Measurements from ENCODE around the gene PROZ. TPM values are rescaled to one million over a fixed set of nuclear protein-coding genes. Genes with fewer than 3 reads are reported as not detected.

PROZ gene
- polyA plus RNA-seq, 1 of the 3 experiments (the other 2 are of a cell fraction), result not detected

DNA sequence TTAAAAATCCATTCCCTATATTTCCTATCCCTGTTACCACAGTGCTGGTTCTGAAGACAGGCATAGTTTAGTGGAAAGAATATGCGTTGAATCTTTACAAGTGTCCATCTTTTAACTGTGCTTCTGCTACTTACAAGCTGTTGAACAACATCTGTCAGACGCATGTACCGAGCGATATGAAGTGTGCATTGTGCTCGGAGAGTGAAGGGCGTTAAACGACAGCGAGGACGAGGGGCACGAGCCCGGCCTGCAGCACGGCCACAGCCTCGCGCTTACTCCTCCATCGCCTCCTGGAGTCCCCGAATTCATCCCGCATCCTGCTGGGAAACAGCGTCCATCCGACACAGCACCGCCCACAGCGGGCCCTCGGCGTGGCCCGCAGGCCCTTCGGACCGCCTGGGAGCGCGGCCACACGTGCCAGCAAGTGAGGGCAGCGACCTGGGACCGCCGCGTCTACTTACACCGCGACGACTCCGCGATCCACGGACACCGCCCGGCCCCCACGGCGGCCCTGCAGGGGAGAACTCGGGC is 49.5 kb downstream of the PROZ start:
- Histone ChIP-seq H3F3A (replicated peaks; ENCODE audit: insufficient read depth) (peaks cover 5% of the 10 kb centered on the region), H3K9me3 (no peaks in the 10 kb centered on the region), H3K9me2 (no peaks in the 10 kb centered on the region), H3K79me2 (ENCODE audit: insufficient read depth) (peaks cover 87% of the 10 kb centered on the region), H3K27me3 (ENCODE audit: insufficient read depth) (no peaks in the 10 kb centered on the region), H3K4me3 (ENCODE audit: low read depth in 2 of 2, low read length in 1 of 2) (peak overlapping the region; percentile 82 to 97), H3K4me1 (ENCODE audit: control insufficient read depth in 1 of 2, insufficient read depth in 2 of 2, low read depth in 1 of 2, low read length in 1 of 2) (peaks cover 11 to 35% of the 10 kb centered on the region in 2 experiments), H2AFZ (ENCODE audit: low read depth) (peak overlapping the region; percentile 59; the same call in 1 of the 2 replicates), H4K20me1 (ENCODE audit: insufficient read depth) (peaks cover 54% of the 10 kb centered on the region), H3K36me3 (replicated peaks in 1 of 2; ENCODE audit: control insufficient read depth in 1 of 2, insufficient read depth in 2 of 2, low read length in 1 of 2) (peaks cover 20 to 29% of the 10 kb centered on the region in 2 experiments), H3K9ac (peak overlapping the region; percentile 98), H3K27ac (ENCODE audit: low read depth in 2 of 2, low read length in 1 of 2) (peak overlapping the region; percentile 93 to 97), H3K4me2 (peak overlapping the region; percentile 86)
- ChIA-PET POLR2A (no interaction called here), CTCF (interaction anchor here (0.6 to 2.6 kb wide), 2 partner anchors 176 to 265 kb away, joined by 4 to 7 read pairs; no protein-coding TSS in a partner anchor)
- TF ChIP-seq MXI1 (IDR thresholded peaks at IDR 0.05; ENCODE audit: low read depth, low read length), result peak; percentile 68
- TF ChIP-seq, protein P1, sequence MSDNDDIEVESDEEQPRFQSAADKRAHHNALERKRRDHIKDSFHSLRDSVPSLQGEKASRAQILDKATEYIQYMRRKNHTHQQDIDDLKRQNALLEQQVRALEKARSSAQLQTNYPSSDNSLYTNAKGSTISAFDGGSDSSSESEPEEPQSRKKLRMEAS (IDR thresholded peaks at IDR 0.05; ENCODE audit: low read depth), result peak; percentile 37; the same call in 1 of the 2 replicates
- TF ChIP-seq EP300 (IDR thresholded peaks at IDR 0.05; ENCODE audit: borderline replicate concordance in 1 of 2, low read depth in 1 of 2, low read length in 1 of 2), result no peak
- WGBS (ENCODE audit: low lambda C conversion rate), result 8% methylated on average over 10 of the region's 44 CpGs
- DNase-seq, result no peak

DNA sequence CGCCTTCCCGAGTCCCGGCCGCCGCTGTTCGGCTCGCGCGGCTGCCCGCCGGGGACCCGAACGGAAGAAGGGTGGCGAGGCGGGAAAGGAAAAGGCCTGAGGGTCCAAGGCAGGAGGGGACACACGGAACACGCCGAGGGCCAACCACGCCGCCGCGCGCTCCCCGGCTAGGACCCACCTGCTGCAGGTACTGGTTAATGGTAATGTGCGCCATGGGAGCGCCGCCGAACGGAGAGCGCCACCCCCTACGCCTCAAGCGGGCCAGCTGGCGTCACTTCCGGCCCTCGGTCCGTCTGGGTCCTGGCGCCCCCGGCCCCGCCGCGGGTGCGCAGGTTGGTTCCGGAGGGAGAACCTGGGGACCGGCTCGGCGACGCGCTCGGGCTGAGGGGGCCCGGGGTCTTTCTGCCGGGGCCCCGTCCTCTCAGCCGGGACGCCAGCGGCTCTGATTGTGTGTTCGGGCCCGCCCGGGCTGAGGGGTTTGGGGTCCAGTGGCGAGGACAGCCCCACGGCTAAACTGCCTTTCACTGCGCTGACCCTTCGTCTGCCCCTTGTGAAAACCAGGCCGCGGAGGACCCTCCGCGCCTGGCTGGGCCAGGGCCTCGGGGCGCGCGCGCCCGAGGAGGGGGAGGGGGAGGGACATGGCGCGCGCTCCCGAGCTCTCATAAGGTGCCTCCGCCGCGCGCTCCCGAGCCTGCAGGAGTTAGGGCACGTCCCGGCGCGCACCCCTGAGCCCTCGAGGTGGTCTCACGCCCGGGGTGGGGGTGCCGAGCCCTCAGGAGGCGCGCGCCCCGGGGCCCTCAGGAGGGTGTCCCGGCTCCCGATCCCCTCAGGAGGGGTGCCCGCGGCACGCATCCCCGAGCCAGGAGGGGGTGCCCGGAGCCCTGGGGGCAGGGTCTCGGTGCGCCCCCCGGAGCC is 50.2 kb downstream of the PROZ start, which contains the start of gene PCID2:
Gene PCID2 (minus strand): TSS at position 249 of the 915 bp plus-strand sequence. CDS start 35 bp downstream, at position 214.
- 0% methylated on average over 3 of the region's 103 CpGs for WGBS (ENCODE audit: low lambda C conversion rate)
- Histone ChIP-seq H3K9me2 (no peaks in the 10 kb centered on the region), H4K20me1 (ENCODE audit: insufficient read depth) (peaks cover 54% of the 10 kb centered on the region), H3K27me3 (ENCODE audit: insufficient read depth) (no peaks in the 10 kb centered on the region), H3K36me3 (replicated peaks in 1 of 2; ENCODE audit: control insufficient read depth in 1 of 2, insufficient read depth in 2 of 2, low read length in 1 of 2) (peaks cover 20 to 32% of the 10 kb centered on the region in 2 experiments), H3K4me1 (ENCODE audit: control insufficient read depth in 1 of 2, insufficient read depth in 2 of 2, low read depth in 1 of 2, low read length in 1 of 2) (peaks cover 11 to 33% of the 10 kb centered on the region in 2 experiments), H3K4me3 (ENCODE audit: low read depth in 2 of 2, low read length in 1 of 2) (peak within 1 kb of the TSS; percentile 89 to 97), H2AFZ (ENCODE audit: low read depth) (peak within 1 kb of the TSS; percentile 65; the same call in 1 of the 2 replicates), H3K27ac (ENCODE audit: low read depth in 2 of 2, low read length in 1 of 2) (peak within 1 kb of the TSS; percentile 93 to 97), H3K9me3 (no peaks in the 10 kb centered on the region), H3K79me2 (ENCODE audit: insufficient read depth) (peaks cover 87% of the 10 kb centered on the region), H3F3A (replicated peaks; ENCODE audit: insufficient read depth) (peaks cover 5% of the 10 kb centered on the region), H3K4me2 (peak within 1 kb of the TSS; percentile 86), H3K9ac (peak within 1 kb of the TSS; percentile 98)
- DNase-seq, result peak; percentile 97
- ChIA-PET POLR2A (interaction anchor here (0.5 to 2.0 kb wide), 5 partner anchors 21 to 207 kb away, joined by 3 to 9 read pairs (median 3); partner anchors contain the start of genes F10 and LAMP1), CTCF (interaction anchor here (0.6 to 2.6 kb wide), 4 partner anchors 10 to 266 kb away, joined by 3 to 7 read pairs (median 4); no protein-coding TSS in a partner anchor)
- TF ChIP-seq EP300 (IDR thresholded peaks at IDR 0.05; ENCODE audit: borderline replicate concordance in 1 of 2, low read depth in 1 of 2, low read length in 1 of 2) (peak in 1 of 2 experiments; percentile 62; a peak in 1 of 4 replicates), SIN3A (IDR thresholded peaks at IDR 0.05; ENCODE audit: borderline replicate concordance, low read depth, low read length) (peak; percentile 84; the same call in 1 of the 2 replicates), RXRA (IDR thresholded peaks at IDR 0.05; ENCODE audit: borderline replicate concordance, low read depth) (no peak), MEF2A (IDR thresholded peaks at IDR 0.05; ENCODE audit: borderline replicate concordance, low read depth) (peak; percentile 30; the same call in 1 of the 2 replicates), TEAD4 (IDR thresholded peaks at IDR 0.05; ENCODE audit: borderline replicate concordance, insufficient read depth) (0 out of 2 replicates have a peak, but pooled peaks have one; percentile 17), POLR2AphosphoS5 (IDR thresholded peaks at IDR 0.05; ENCODE audit: low read depth, low read length) (peak; percentile 80), CHD2 (IDR thresholded peaks at IDR 0.05; ENCODE audit: low read length, partially characterized antibody) (peak; percentile 75), FOXM1 (IDR thresholded peaks at IDR 0.05; ENCODE audit: low read depth) (no peak), RFX5 (IDR thresholded peaks at IDR 0.05; ENCODE audit: low read length) (no peak), TAF1 (IDR thresholded peaks at IDR 0.05; ENCODE audit: borderline replicate concordance, low read depth, low read length) (peak; percentile 90)
- TF ChIP-seq, protein P2, sequence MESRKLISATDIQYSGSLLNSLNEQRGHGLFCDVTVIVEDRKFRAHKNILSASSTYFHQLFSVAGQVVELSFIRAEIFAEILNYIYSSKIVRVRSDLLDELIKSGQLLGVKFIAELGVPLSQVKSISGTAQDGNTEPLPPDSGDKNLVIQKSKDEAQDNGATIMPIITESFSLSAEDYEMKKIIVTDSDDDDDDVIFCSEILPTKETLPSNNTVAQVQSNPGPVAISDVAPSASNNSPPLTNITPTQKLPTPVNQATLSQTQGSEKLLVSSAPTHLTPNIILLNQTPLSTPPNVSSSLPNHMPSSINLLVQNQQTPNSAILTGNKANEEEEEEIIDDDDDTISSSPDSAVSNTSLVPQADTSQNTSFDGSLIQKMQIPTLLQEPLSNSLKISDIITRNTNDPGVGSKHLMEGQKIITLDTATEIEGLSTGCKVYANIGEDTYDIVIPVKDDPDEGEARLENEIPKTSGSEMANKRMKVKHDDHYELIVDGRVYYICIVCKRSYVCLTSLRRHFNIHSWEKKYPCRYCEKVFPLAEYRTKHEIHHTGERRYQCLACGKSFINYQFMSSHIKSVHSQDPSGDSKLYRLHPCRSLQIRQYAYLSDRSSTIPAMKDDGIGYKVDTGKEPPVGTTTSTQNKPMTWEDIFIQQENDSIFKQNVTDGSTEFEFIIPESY (IDR thresholded peaks at IDR 0.05; ENCODE audit: borderline replicate concordance, low read depth), result no peak
- TF ChIP-seq, protein P3, sequence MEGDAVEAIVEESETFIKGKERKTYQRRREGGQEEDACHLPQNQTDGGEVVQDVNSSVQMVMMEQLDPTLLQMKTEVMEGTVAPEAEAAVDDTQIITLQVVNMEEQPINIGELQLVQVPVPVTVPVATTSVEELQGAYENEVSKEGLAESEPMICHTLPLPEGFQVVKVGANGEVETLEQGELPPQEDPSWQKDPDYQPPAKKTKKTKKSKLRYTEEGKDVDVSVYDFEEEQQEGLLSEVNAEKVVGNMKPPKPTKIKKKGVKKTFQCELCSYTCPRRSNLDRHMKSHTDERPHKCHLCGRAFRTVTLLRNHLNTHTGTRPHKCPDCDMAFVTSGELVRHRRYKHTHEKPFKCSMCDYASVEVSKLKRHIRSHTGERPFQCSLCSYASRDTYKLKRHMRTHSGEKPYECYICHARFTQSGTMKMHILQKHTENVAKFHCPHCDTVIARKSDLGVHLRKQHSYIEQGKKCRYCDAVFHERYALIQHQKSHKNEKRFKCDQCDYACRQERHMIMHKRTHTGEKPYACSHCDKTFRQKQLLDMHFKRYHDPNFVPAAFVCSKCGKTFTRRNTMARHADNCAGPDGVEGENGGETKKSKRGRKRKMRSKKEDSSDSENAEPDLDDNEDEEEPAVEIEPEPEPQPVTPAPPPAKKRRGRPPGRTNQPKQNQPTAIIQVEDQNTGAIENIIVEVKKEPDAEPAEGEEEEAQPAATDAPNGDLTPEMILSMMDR (IDR thresholded peaks at IDR 0.05), result no peak
- TF ChIP-seq, protein P4, sequence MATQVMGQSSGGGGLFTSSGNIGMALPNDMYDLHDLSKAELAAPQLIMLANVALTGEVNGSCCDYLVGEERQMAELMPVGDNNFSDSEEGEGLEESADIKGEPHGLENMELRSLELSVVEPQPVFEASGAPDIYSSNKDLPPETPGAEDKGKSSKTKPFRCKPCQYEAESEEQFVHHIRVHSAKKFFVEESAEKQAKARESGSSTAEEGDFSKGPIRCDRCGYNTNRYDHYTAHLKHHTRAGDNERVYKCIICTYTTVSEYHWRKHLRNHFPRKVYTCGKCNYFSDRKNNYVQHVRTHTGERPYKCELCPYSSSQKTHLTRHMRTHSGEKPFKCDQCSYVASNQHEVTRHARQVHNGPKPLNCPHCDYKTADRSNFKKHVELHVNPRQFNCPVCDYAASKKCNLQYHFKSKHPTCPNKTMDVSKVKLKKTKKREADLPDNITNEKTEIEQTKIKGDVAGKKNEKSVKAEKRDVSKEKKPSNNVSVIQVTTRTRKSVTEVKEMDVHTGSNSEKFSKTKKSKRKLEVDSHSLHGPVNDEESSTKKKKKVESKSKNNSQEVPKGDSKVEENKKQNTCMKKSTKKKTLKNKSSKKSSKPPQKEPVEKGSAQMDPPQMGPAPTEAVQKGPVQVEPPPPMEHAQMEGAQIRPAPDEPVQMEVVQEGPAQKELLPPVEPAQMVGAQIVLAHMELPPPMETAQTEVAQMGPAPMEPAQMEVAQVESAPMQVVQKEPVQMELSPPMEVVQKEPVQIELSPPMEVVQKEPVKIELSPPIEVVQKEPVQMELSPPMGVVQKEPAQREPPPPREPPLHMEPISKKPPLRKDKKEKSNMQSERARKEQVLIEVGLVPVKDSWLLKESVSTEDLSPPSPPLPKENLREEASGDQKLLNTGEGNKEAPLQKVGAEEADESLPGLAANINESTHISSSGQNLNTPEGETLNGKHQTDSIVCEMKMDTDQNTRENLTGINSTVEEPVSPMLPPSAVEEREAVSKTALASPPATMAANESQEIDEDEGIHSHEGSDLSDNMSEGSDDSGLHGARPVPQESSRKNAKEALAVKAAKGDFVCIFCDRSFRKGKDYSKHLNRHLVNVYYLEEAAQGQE (IDR thresholded peaks at IDR 0.05; ENCODE audit: low read depth, low read length), result peak; percentile 42; the same call in 1 of the 2 replicates

All from SK-N-SH (cell line).